HepG2 (cell line): ENCODE measurements around the gene GLRX5. TPM values are rescaled to one million over a fixed set of nuclear protein-coding genes. Genes with fewer than 3 reads are reported as not detected.

Experiments
- ATAC-seq: fragments of 200-7000 bp; cut with Tn5 transposase; 3 replicates; pipeline ENCODE4 v1.9.1; 2020; ENCODE audit warnings: mild to moderate bottlenecking, moderate library complexity
- BruUV-seq: library from RNA; stranded (reverse); fragments of 400-500 nt; replicated peaks from 2 replicates; lab custom pipeline; 2021; lab: Mats Ljungman, UMichigan
- CTCF ChIA-PET: fragments of 300-600 bp; formaldehyde crosslinking; extraction: SDS; loops from one replicate; lab custom pipeline; 2021; ENCODE audit warnings: low total read pairs, inconsistent platforms, low intra/inter-chr PET ratio; lab: Yijun Ruan, JAX
- POLR2A ChIA-PET: fragments of 350-600 bp; sonication (Branson Sonifier 250); formaldehyde crosslinking; loops from one replicate; lab custom pipeline; 2020; ENCODE audit warnings: antibody characterized with exemption, inconsistent platforms; lab: Yijun Ruan, JAX
- DNase-seq: peaks from one replicate; pipeline ENCODE4 v3.0.0-alpha.2; 2015; ENCODE audit warnings: low spot score
- FAIRE-seq: peaks from 3 replicates; lab custom pipeline; 2011; peaks lifted over from hg19 to GRCh38; lab: Jason Lieb, UNC
- H2AFZ ChIP-seq: one replicate; pipeline ENCODE4 v1.6.1; 2011; ENCODE audit warnings: low read length, inconsistent platforms
- H3K27ac ChIP-seq: fragments of 300-600 bp; 3 replicates; pipeline ENCODE4 v1.8.0; 2011; ENCODE audit warnings: mixed run types, mild to moderate bottlenecking, mixed read lengths, low read length, inconsistent platforms; ENCODE audit not compliant: insufficient read depth; ENCODE audit errors: extremely low read length
- H3K27me3 ChIP-seq, 2 experiments: fragments of 200-600 bp in 1 of 2; 2 replicates in 1 of 2; 3 replicates in 1 of 2; pipeline versions ENCODE4 v1.6.0 to v1.8.0; 2011; ENCODE audit warnings: low read length in 2 of 2, mild to moderate bottlenecking in 2 of 2, moderate library complexity in 2 of 2, inconsistent platforms in 1 of 2; ENCODE audit not compliant: insufficient read depth in 2 of 2, control insufficient read depth in 1 of 2
- H3K36me3 ChIP-seq, 2 experiments: fragments of 200-600 bp in 1 of 2; replicated peaks in 1 of 2; 2 replicates in 1 of 2; 3 replicates in 1 of 2; pipeline versions ENCODE4 v1.5.1 to v1.8.0; 2011; ENCODE audit warnings: low read length in 2 of 2, inconsistent platforms in 1 of 2; ENCODE audit not compliant: insufficient read depth in 2 of 2, control insufficient read depth in 1 of 2
- H3K4me1 ChIP-seq: 2 replicates; pipeline ENCODE4 v1.5.1; 2012; ENCODE audit warnings: low read length, inconsistent platforms; ENCODE audit not compliant: insufficient read depth
- H3K4me2 ChIP-seq: 2 replicates; pipeline ENCODE4 v1.6.0; 2011; ENCODE audit warnings: low read depth, low read length, inconsistent platforms
- H3K4me3 ChIP-seq, 3 experiments: fragments of 200-600 bp in 1 of 3; sonication (generic), shearing (Covaris generic) in 1 of 3; replicated peaks in 1 of 3; 2 replicates each; pipeline ENCODE4 v1.5.1; 2011 to 2016; ENCODE audit warnings: low read length in 3 of 3, inconsistent platforms in 2 of 3, low read depth in 2 of 3, mild to moderate bottlenecking in 2 of 3, control low read depth in 1 of 3, mixed read lengths in 1 of 3; ENCODE audit not compliant: insufficient read depth in 1 of 3
- H3K79me2 ChIP-seq: one replicate; pipeline ENCODE4 v1.6.1; 2011; ENCODE audit warnings: low read length, inconsistent platforms; ENCODE audit not compliant: insufficient read depth
- H3K9ac ChIP-seq: 2 replicates; pipeline ENCODE4 v1.6.0; 2011; ENCODE audit warnings: mild to moderate bottlenecking, low read depth, low read length, inconsistent platforms; ENCODE audit not compliant: insufficient read depth
- H3K9me3 ChIP-seq: 2 replicates; pipeline ENCODE4 v1.5.1; 2012; ENCODE audit warnings: mild to moderate bottlenecking, low read length
- H4K20me1 ChIP-seq: 2 replicates; pipeline ENCODE4 v1.6.0; 2011; ENCODE audit warnings: inconsistent platforms, mild to moderate bottlenecking, low read length, moderate library complexity; ENCODE audit not compliant: insufficient read depth
- HDAC2 ChIP-seq: sonication (generic); formaldehyde crosslinking; IDR thresholded peaks from 2 replicates; pipeline ENCODE4 v1.4.0; 2020; ENCODE audit warnings: missing genetic modification reagents
- MAFF ChIP-seq: IDR thresholded peaks from 2 replicates; pipeline ENCODE4 v1.6.1; 2011; ENCODE audit warnings: low read depth, low read length, improper control_type of control experiment
- NFE2L2 ChIP-seq: fragments of 150-350 bp; IDR thresholded peaks from 2 replicates; pipeline ENCODE4 v1.6.1; 2014; ENCODE audit warnings: low read length
- NR2F6 ChIP-seq, 2 experiments: IDR thresholded peaks; 2 replicates each; pipeline ENCODE4 v1.6.1; 2016; ENCODE audit warnings: antibody characterized with exemption in 1 of 2, mild to moderate bottlenecking in 1 of 2
- PATZ1 ChIP-seq: sonication (generic); formaldehyde crosslinking; IDR thresholded peaks from 2 replicates; pipeline ENCODE4 v1.4.0; 2020; ENCODE audit warnings: missing genetic modification reagents
- PAXIP1 ChIP-seq: sonication (generic); formaldehyde crosslinking; conservative IDR thresholded peaks from 2 replicates; pipeline ENCODE4 v1.4.0; 2020; ENCODE audit warnings: mild to moderate bottlenecking, missing genetic modification reagents, moderate library complexity
- PRDM4 ChIP-seq: sonication (generic); formaldehyde crosslinking; IDR thresholded peaks from 2 replicates; pipeline ENCODE4 v1.9.0; 2021; ENCODE audit warnings: missing genetic modification reagents, borderline replicate concordance
- RARA ChIP-seq: IDR thresholded peaks from 2 replicates; pipeline ENCODE4 v1.6.1; 2016; ENCODE audit warnings: missing genetic modification reagents, missing compliant biosample characterization
- RXRB ChIP-seq: IDR thresholded peaks from 2 replicates; pipeline ENCODE4 v1.6.1; 2016; ENCODE audit warnings: borderline replicate concordance, missing genetic modification reagents, missing compliant biosample characterization
- SIN3B ChIP-seq: fragments of 150-350 bp; IDR thresholded peaks from 2 replicates; pipeline ENCODE4 v1.6.1; 2014; ENCODE audit warnings: low read length
- SRSF4 ChIP-seq: fragments of 200-400 bp; formaldehyde crosslinking; IDR thresholded peaks from one replicate; pipeline ENCODE4 v1.6.1; 2018; ENCODE audit warnings: mild to moderate bottlenecking, low read depth, low read length, moderate library complexity; ENCODE audit not compliant: poor library complexity, severe bottlenecking
- TFAP4 ChIP-seq: sonication (generic); IDR thresholded peaks from 2 replicates; pipeline ENCODE4 v1.6.1; 2016; ENCODE audit warnings: low read depth, borderline replicate concordance
- ZBTB7B ChIP-seq: sonication (generic); formaldehyde crosslinking; IDR thresholded peaks from 2 replicates; pipeline ENCODE4 v1.4.0; 2020; ENCODE audit warnings: missing genetic modification reagents
- ZFX ChIP-seq: sonication (generic); formaldehyde crosslinking; IDR thresholded peaks from 2 replicates; pipeline ENCODE4 v1.4.0; 2020; ENCODE audit warnings: mild to moderate bottlenecking, low read depth, missing genetic modification reagents, moderate library complexity
- ZFY ChIP-seq: sonication (generic); formaldehyde crosslinking; IDR thresholded peaks from 2 replicates; pipeline ENCODE4 v1.4.0; 2020; ENCODE audit warnings: missing genetic modification reagents
- ZNF331 ChIP-seq: sonication (generic); formaldehyde crosslinking; IDR thresholded peaks from 2 replicates; pipeline ENCODE4 v1.4.0; 2020; ENCODE audit warnings: missing genetic modification reagents
- WGBS: methylation state at CpG from one replicate; pipeline ENCODE4 v1.1.6; 2017; ENCODE audit warnings: low lambda C conversion rate; 5-methylcytosine and 5-hydroxymethylcytosine counted together
- in situ Hi-C: cut with HindIII; loops from 2 replicates; pipeline ENCODE4 v1.10.0; 2017; ENCODE audit warnings: low pct_unique_long_range_greater_than_20kb; ENCODE audit not compliant: extremely low pct_ligation_motif_present
- intact Hi-C: fragments of 100-400 bp; cut with micrococcal nuclease; formaldehyde crosslinking; loops from one replicate; pipeline ENCODE4 v1.10.0; 2022; ENCODE audit not compliant: unreplicated experiment
- polyA plus RNA-seq, 8 experiments: library from polyadenylated mRNA; depleted of rRNA in 3 of 8; stranded (reverse) in 7 of 8; unstranded in 1 of 8; fragments of >200 nt; fragmentation: Illumina TruSeq in 4 of 8; extraction: Trizol in 4 of 8; gene quantifications; 2 replicates each; pipeline versions ENCODE4 v1.2.1 to v1.2.3, GENCODE V29; 2011 to 2016; ENCODE audit warnings: low read depth in 4 of 8, missing spikeins in 1 of 8, mixed read lengths in 1 of 8; ENCODE audit not compliant: insufficient read depth in 1 of 8
- total RNA-seq, 5 experiments: library from RNA; depleted of rRNA; stranded (reverse); fragments of >200 nt; fragmentation: Illumina TruSeq; extraction: Trizol; gene quantifications; 2 replicates each; pipeline ENCODE4 v1.2.3, GENCODE V29; 2016; ENCODE audit warnings: low read depth in 1 of 5

The GLRX5 gene
- total and polyA plus RNA-seq, 2 of the 13 experiments (the other 11 are each of a cell fraction or from before 2014, with no cell fraction given), result 122 to 146 TPM

- H3K9ac ChIP-seq, result no peak overlapping the region
- peak; percentile 43 for DNase-seq
- peak overlapping the region; percentile 99 for H3K27ac ChIP-seq
- intact Hi-C loops (loop anchor here (5.0 kb wide), 1 partner anchor 34 kb away; no protein-coding TSS in a partner anchor), in situ Hi-C loops (no loop called here)
- POLR2A ChIA-PET, result interaction anchor here (1.0 to 1.6 kb wide), 3 partner anchors 13 to 29 kb away, joined by 3 read pairs; partner anchors contain the start of gene GLRX5
- H4K20me1 ChIP-seq, result no peaks in the 10 kb centered on the region
- peaks cover 93% of the 10 kb centered on the region for H3K4me1 ChIP-seq
- FAIRE-seq, result peak; percentile 34
- H3K4me3 ChIP-seq, result no peak overlapping the region
- WGBS, result 59% methylated on average over 4 of the region's 4 CpGs
- H2AFZ ChIP-seq, result no peak overlapping the region
- H3K27me3 ChIP-seq, result no peaks in the 10 kb centered on the region; a peak in 1 of 5 replicates
- peaks cover 5% of the 10 kb centered on the region for H3K79me2 ChIP-seq
- H3K9me3 ChIP-seq, result no peaks in the 10 kb centered on the region
- CTCF ChIA-PET, result no interaction called here
- ATAC-seq, result no peak
- H3K36me3 ChIP-seq, result no peaks in the 10 kb centered on the region
- no TSS peak for BruUV-seq
- H3K4me2 ChIP-seq, result no peak overlapping the region
- TF ChIP-seq PRDM4 (CRISPR knock-in tag) (no peak), TFAP4 (0 out of 2 replicates have a peak, but pooled peaks have one; percentile 16), NR2F6 (IDR thresholded peaks at IDR 0.05) (peak; percentile 89), NR2F6 (CRISPR knock-in tag; IDR thresholded peaks at IDR 0.05) (peak; percentile 96), ZFY (CRISPR knock-in tag) (peak; percentile 34; the same call in 1 of the 2 replicates), PATZ1 (CRISPR knock-in tag) (peak; percentile 22; the same call in 1 of the 2 replicates), PAXIP1 (CRISPR knock-in tag) (peak; percentile 45; the same call in 1 of the 2 replicates), SIN3B (no peak), NFE2L2 (no peak), RXRB (peak; percentile 75), MAFF (no peak), RARA (CRISPR knock-in tag) (peak; percentile 89), ZBTB7B (CRISPR knock-in tag) (0 out of 2 replicates have a peak, but pooled peaks have one; percentile 47), ZFX (peak; percentile 60; the same call in 1 of the 2 replicates), HDAC2 (CRISPR knock-in tag) (peak; percentile 26; the same call in 1 of the 2 replicates), SRSF4 (no peak), ZNF331 (CRISPR knock-in tag) (peak; percentile 41; the same call in 1 of the 2 replicates)
Measured at GRCh38 chr14:95521001-95521400, 13.8 kb upstream of the GLRX5 start.
